Measurements from ENCODE around the gene HMGXB4. TPM values are rescaled to one million over a fixed set of nuclear protein-coding genes. Genes with fewer than 3 reads are reported as not detected.

The HMGXB4 gene
- total and polyA plus RNA-seq, 8 donors: 4.8 to 31.0 (median 13.4) TPM

GRCh38 chr22:35343664-35344550, 86.6 kb downstream of the HMGXB4 start:
- Histone ChIP-seq H3K27ac (no peak overlapping the region), H3K4me1 (no peaks in the 10 kb centered on the region), H3K9me3 (no peaks in the 10 kb centered on the region), H3K27me3 (no peaks in the 10 kb centered on the region), H3K36me3 (peaks cover 49 to 98% (median 97%) of the 10 kb centered on the region in 4 donors), H3K4me3 (no peak overlapping the region)
- no peak for TF ChIP-seq EP300 (IDR thresholded peaks at IDR 0.05)
- no peak for TF ChIP-seq POLR2AphosphoS5 (IDR thresholded peaks at IDR 0.05)
- no peak for TF ChIP-seq CTCF (IDR thresholded peaks at IDR 0.05)
- TF ChIP-seq POLR2A (IDR thresholded peaks at IDR 0.05): no peak
- intact Hi-C loops (cut with DNase I; ENCODE audit: low total_unique reads): no loop called here
- DNase-seq: no peak
- WGBS, 5 donors: 96 to 98% (median 97%) methylated on average over 11 to 26 of the region's 26 CpGs

GRCh38 chr22:35344956-35345690, 87.8 kb downstream of the HMGXB4 start:
- TF ChIP-seq CTCF (IDR thresholded peaks at IDR 0.05): no peak
- TF ChIP-seq POLR2A (IDR thresholded peaks at IDR 0.05): no peak
- TF ChIP-seq POLR2AphosphoS5 (IDR thresholded peaks at IDR 0.05): no peak
- no peak for TF ChIP-seq EP300 (IDR thresholded peaks at IDR 0.05)
- H3K27me3 ChIP-seq: no peaks in the 10 kb centered on the region
- WGBS, 5 donors: 91 to 97% (median 92%) methylated on average over 10 to 14 of the region's 14 CpGs
- intact Hi-C loops (cut with DNase I; ENCODE audit: low total_unique reads): no loop called here
- H3K4me3 ChIP-seq: no peak overlapping the region
- H3K4me1 ChIP-seq: peaks cover 1 to 10% (median 7%) of the 10 kb centered on the region in 4 donors
- H3K27ac ChIP-seq: no peak overlapping the region
- no peaks in the 10 kb centered on the region for H3K9me3 ChIP-seq
- H3K36me3 ChIP-seq: peaks cover 45 to 86% (median 86%) of the 10 kb centered on the region in 4 donors
- no peak for DNase-seq

Small RNA genes within 50 kb of the gene (small RNA-seq; reads per million reads assigned to genes)
- 0.30 to 1.3 (median 0.57) reads per million in 4 donors for gene MIR3909
- gene MIR6069: 0 reads per million in 4 donors
- 0 reads per million in 4 donors for gene RNU7-167P

Other genes starting within 250 kb of the HMGXB4 start
- 10 to 100 TPM in 1 of 5 donors, under 1 TPM in 1, not detected in 3; 0.55 to 53.0 TPM for gene ISX, start 191.3 kb upstream of the HMGXB4 start, total RNA-seq
- not detected for gene ISX, start 191.3 kb upstream of the HMGXB4 start, polyA plus RNA-seq
- gene TOM1, start 42.4 kb downstream of the HMGXB4 start, total RNA-seq: 100 to 1,000 TPM in 1 of 5 donors, 10 to 100 TPM in 4; 17.3 to 150 (median 51.3) TPM
- 10 to 100 TPM; 29.3 to 32.7 (median 30.1) TPM for gene TOM1, start 42.4 kb downstream of the HMGXB4 start, polyA plus RNA-seq
- 10 to 100 TPM in 2 of 5 donors, 1 to 10 TPM in 2, not detected in 1; 2.2 to 23.3 (median 9.2) TPM for gene HMOX1, start 123.6 kb downstream of the HMGXB4 start, total RNA-seq
- 100 to 1,000 TPM in 1 of 3 donors, 10 to 100 TPM in 1, 1 to 10 TPM in 1; 6.5 to 106 (median 21.5) TPM for gene HMOX1, start 123.6 kb downstream of the HMGXB4 start, polyA plus RNA-seq
- gene MCM5, start 142.6 kb downstream of the HMGXB4 start, total RNA-seq: 10 to 100 TPM; 17.5 to 74.5 (median 25.2) TPM
- 10 to 100 TPM; 13.0 to 19.9 (median 16.8) TPM for gene MCM5, start 142.6 kb downstream of the HMGXB4 start, polyA plus RNA-seq